Prostate gland (tissue), 2 donors: ENCODE data around the gene RIMBP2.

Experiments
- POLR2A ChIP-seq: fragments of 450-650 bp; IDR thresholded peaks from one replicate; pipeline ENCODE4 v1.6.1; 2016; ENCODE audit warnings: antibody characterized with exemption, mild to moderate bottlenecking
- POLR2AphosphoS5 ChIP-seq: sonication (generic); formaldehyde crosslinking; IDR thresholded peaks from one replicate; pipeline ENCODE4 v1.6.1; 2017; ENCODE audit warnings: antibody characterized with exemption
- TF ChIP-seq, protein P1 (sequence below), 4 experiments: fragments of 200-600 bp in 2 of 4; fragments of 450-650 bp in 2 of 4; sonication (generic) in 2 of 4; IDR thresholded peaks; 1 replicate in 3 of 4; 2 replicates in 1 of 4; pipeline ENCODE4 v1.5.1; 2016 to 2019; ENCODE audit warnings: antibody characterized with exemption in 4 of 4, mild to moderate bottlenecking in 2 of 4, moderate library complexity in 2 of 4

DNA sequence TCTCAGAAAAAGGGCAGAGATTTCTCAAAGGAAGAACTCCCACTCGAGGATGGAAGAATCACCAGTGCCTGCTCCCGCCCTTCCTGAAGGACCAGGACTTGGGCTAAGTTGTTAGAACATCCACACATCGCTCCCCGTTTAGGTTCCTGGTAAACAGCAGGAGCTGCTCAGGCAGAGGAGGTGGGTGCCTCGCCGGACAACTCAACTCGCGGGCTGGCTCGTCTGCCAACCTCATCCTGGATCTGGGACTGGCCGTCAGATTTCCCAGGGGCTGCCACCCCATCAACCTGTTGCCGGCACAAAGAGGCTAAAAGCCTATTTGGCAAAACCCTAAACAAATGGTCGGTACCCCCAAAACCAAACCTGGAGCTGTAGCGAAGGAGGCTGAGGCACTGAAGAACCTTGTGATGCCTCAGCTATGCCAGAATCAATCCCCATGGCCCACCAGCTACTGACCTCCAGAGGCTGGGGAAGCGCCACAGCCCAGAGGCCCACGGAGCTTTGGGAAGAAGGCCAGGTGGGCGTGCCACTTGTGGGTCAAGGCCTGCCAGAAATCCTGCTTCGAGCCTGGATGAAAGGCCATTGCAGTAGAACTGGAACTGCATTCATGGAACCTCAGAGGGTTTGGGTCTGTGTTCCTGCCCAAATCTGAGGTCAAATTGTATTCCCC lies 42.9 kb downstream of the RIMBP2 start:
- TF ChIP-seq, protein P1, sequence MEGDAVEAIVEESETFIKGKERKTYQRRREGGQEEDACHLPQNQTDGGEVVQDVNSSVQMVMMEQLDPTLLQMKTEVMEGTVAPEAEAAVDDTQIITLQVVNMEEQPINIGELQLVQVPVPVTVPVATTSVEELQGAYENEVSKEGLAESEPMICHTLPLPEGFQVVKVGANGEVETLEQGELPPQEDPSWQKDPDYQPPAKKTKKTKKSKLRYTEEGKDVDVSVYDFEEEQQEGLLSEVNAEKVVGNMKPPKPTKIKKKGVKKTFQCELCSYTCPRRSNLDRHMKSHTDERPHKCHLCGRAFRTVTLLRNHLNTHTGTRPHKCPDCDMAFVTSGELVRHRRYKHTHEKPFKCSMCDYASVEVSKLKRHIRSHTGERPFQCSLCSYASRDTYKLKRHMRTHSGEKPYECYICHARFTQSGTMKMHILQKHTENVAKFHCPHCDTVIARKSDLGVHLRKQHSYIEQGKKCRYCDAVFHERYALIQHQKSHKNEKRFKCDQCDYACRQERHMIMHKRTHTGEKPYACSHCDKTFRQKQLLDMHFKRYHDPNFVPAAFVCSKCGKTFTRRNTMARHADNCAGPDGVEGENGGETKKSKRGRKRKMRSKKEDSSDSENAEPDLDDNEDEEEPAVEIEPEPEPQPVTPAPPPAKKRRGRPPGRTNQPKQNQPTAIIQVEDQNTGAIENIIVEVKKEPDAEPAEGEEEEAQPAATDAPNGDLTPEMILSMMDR (IDR thresholded peaks at IDR 0.05), result no peak
- TF ChIP-seq POLR2AphosphoS5 (no peak), POLR2A (no peak)
